NCI-H2107 treated with DMSO at 0.1 percent for 48 hours (cell line): ENCODE data around the gene IFRD1.

ENCODE experiments used
- DNase-seq: peaks from one replicate; lab custom pipeline; 2025; ENCODE audit not compliant: unreplicated experiment; lab: John Stamatoyannopoulos, UW

The IFRD1 gene, protein sequence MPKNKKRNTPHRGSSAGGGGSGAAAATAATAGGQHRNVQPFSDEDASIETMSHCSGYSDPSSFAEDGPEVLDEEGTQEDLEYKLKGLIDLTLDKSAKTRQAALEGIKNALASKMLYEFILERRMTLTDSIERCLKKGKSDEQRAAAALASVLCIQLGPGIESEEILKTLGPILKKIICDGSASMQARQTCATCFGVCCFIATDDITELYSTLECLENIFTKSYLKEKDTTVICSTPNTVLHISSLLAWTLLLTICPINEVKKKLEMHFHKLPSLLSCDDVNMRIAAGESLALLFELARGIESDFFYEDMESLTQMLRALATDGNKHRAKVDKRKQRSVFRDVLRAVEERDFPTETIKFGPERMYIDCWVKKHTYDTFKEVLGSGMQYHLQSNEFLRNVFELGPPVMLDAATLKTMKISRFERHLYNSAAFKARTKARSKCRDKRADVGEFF

DNA sequence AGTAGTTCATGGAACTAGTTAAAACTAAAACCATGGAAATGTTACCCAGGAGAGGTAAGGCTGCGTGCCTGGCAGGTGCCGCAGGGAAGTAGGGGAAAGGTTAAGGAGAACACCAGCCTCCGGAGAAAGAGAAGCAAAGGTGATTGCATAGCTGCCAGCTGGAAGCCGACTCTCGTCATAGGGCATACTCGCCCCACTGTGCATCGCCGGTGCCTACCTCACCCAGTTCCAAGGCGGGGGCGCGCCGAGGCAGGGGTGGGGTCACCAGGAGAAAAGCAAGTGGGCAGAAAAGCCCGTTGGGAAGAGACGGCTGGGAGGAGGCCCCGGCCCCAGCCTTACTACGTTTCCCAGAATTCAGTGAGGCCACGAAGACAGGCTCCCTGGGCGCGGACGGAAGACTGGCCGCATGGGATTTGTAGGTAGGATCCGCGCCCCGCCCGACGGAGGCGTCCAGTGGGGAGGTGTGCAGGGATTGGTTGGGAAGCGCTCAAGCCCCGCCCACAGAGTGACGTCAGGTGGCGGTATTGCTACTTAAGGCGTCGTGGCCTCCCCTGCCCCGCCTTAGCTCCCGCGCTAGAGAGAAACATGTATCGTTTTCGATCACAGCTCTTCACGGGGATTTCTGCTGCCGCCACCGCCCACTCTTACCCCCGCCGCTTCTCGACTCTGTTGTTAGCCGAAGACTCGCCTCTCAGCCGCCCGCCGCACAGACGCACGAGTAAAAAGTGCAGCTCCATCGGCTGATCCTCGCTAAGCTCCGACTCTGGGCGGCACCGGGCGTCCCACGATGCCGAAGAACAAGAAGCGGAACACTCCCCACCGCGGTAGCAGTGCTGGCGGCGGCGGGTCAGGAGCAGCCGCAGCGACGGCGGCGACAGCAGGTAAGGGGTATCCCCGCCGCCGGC lies at the start of gene IFRD1:
Gene IFRD1, plus strand, starts transcription at position 559 of the 905 bp plus-strand sequence. Its CDS starts 229 bp downstream, at position 788.
- peak; percentile 98 for DNase-seq

DNA sequence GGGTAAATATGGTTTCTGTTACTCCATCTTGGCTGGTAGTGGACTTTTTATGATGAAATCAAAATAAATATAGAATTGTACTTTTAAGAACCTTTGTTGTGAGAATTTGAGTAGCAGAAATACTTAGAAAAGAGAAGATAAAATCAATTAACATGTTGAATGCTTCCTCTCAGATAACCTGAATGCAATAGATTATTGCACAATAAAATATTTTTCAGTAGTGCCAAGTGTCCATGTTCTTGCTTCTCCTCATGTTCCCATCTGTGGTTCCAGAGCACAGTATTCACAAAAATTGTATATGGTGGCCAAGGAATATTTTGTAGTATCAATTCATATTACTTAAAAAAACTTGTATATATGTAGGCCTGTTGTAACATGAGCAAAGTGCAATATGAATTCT lies 45.9 kb upstream of the IFRD1 start:
- no peak for DNase-seq

DNA sequence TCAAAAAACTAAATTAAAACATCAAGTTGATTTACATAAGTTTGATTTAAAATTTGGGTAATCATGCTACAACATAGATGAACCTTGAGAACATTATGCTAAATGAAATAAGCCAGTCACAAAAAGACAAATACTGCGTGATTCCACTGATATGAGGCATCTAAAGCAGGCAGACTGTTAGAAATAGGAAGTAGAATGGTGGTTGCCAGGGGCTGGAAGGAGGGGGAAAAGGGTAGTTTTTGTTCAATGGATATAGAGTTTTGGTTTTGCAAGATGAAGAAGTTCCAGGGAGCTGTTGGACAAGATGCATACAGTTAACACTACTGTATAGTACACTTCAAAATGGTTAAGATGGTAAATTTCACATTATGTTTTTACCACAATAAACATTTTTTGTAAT lies 45.0 kb upstream of the IFRD1 start:
- no peak for DNase-seq

DNA sequence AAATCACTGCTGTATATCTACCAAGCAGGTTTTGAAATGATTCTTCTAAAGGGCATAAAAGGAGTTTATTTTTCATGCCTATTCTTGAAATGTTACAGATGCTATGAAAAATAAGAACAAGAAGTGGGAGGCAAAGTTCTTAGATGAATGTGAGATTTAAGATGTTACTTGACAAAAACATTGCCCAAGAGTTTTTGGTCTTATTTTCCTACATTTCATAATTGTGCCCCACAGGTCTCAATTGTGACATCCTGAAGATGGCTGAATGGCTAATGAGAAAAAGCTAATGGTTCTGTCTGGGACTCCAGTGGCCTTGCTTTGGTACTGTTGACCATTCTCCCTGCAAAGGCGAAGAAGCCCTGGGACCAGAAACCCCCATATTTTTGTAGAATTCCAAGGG lies 43.0 kb upstream of the IFRD1 start:
- no peak for DNase-seq

DNA sequence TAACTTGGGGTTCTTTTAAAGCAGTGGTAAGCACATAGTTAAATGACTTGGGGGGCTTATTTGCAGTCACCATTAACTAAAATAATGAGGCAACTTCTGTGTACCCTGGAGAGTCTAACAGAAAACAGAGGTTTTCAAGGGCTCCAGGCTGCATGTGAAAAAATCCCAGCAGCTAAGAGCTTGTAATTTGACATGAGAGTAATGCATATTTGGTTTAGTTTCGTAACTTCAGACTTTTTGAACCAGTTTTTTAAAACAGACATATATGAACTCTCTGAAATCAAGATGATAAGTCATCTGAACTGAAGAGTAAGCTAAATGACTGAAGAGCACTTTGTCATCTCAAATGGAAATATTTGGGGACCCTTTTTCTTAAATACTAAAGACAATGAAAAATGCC lies 40.2 kb upstream of the IFRD1 start:
- DNase-seq: no peak

DNA sequence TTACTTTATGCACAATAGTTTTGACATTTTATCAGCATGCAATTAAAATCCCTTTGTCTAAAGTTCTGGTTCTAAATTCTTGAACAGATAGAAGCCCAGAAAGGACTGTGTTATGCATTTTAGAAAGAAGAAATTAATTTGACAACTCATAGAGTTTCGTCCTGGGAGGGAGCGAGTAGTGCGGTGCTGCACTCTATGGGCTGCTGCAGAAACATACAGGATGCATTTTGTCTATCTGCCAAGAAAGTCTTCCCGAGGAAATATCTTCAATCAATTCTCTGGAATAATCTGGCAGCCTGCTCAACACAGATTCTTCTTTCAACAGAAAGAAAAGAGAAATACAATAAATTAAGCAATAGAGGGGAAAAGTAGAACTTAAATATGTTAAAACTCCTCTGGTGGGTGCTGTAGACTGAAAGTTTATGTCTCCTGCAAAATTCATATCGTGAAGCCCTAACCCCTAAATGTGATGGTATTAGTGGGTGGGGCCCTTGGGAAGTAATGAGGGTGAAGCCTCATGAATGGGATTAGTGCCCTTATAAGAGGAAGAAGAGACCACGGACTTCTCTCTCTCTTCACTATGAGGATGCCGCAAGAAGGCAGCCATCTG lies 39.0 kb upstream of the IFRD1 start:
- peak; percentile 23 for DNase-seq

DNA sequence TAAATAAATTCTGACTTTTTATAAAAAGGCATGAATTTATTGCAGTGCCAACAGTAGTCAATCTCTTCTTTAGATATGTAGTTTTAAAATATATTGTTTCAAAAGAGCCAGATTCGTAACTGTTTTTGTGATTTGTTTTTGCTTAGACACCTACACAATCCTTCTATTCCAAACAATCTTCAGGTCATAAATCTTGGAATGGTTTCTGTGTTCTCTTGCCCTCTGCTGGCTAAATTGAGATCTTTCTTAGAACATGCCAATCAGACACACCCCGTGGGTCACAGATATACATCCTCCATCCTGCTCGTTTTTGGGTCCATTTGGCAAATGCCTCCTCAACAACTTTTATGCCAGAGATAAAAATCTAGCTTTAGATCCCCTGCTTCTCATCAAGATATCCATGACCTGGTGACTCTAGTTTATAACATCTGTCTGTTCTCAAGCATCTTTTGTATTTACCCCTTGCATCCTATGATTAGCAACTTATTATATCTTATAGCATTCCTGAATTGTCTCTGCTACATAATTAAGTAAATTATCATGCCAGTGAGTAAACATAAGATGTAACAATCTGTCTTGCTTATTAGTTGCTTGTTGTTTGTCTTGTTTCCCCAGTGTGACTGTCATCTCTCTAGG lies 35.3 kb upstream of the IFRD1 start:
- peak; percentile 76 for DNase-seq

DNA sequence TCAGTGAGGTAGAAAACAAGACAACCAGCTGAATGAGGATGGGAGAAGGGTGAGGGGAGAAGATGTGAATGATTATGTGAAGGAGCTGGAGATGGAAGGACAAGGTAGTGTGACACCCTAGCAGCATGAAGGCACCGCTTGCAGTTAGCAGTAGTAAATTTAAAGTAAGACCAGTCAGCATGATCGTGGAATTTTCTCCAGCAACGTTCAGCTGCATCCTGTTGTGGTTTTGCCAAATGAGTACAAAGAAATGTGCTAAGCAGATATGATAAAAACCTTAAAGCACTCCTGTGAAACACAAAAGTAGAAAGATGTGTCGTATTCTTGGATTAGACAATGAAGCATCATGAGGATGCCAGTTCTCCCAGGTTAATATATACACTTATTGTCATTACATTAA lies 34.1 kb upstream of the IFRD1 start:
- DNase-seq: no peak

DNA sequence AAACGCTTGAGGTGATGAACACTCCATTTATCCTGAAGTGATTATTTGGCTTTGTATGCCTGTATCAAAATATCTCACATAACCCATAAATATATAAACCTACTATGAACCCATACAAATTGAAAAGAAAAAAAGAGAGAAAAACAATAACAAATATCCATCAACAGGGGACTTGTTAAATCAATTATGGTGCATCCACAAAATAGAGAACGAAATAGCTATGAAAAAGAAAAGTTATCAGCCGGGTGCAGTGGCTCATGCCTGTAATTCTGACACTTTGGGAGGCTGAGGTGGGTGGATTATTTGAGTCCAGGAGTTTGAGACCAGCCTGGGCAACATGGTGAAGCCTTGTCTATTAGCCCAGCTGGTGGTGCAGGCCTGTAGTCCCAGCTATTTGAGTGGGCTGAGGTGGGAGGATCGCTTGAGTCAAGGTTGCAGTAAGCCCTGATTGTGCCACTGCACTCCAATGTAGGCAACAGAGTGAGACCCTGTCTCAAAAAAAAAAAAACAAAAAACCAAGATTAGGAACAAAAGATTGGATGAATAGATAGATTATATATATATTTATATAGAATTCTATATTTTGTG lies 30.6 kb upstream of the IFRD1 start:
- no peak for DNase-seq

DNA sequence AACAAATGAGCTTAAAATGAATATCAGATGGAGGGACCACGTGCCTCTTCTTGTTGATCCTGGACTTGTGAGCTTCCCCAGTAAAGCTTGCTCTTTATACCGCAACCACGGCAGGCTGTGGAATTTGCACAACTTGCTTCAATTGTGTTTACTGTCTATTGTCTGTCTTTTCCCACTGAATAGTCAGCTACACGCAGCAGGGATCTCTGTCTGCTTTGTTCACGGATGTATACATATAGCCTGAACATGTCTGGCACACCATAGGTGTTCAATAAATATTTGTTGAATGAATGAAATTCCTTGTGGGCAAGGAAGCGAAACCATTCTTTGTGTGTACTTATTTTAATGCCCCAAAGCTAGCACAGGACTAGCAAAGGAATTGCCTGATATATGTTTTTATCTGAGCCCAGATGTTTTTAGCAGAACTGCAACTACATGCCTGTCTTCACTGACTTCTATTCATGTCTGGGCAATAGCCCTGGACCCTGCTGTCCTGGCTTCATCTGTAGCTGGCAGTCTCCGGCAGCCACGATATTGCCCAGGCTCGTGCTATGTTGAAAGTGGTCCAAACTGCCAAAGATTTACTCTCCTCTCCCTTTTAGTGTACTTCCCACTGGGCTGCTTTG lies 29.9 kb upstream of the IFRD1 start:
- DNase-seq: peak; percentile 21

DNA sequence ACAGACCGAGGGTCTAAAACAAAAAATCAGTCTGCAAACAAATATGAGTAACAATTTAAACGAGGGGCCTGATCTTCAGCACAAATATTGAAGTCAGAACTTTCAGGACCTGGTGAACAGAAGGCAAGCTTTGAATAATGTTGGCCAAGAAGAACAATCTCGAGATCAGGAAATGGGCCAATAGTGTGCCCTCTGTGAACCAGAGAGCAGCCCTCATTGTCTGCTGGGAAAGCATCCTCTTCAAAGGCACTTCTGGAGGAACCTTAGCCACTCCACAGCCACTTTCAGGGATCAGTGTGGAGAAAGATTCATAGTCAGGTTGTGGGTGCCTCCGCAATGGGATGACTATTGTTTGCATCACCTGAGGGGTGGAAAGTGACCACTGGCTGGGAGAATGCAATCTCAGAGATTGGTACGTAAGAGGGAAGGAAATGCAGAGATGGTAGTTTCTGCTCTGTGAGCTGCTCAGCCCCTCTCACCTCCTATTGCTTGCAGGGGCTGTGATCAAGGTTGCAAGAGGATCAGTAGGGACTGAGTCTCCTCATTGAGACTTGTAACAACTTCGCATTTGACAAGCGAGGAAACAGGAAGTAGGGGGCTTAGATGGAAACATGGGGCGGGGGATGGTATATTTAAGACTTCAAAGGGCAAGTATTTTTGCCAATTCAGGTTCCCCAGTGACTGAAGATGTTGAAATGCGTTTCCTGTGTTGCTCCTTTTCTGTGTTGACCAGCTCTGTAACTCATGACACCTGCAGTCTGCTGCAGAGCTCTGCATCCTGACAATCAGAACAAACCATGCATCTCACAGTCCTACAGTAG lies 28.4 kb upstream of the IFRD1 start:
- no peak for DNase-seq

DNA sequence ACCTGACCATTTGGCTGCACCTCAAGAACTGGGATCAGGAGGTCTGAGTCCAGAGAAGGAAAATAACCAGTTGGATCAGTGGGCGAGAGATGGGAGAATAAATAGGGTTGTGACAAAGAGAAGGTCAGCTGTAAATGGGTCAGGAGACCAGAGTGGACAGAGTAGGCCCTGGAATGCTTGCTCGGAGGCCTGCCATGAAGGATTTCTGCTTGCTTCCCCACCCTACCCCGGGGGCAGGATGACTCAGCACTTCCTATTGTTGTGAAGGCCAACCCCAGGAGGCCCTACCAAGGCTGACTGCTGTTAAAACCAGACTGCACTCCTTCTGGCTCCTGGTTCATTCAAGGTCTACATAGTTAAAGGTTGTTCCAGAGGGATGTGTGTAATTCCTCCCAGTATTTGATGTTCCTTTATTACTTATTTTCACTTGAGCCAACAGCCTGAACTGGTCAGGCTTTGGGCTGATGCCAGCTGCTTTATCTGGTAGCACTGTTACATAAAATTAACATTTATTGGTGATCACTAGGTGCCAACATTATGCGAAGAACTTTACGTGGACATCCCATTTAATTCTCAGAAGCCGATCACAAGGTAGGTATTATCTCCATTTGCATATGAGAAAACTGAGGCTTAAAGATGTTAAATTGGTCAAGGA lies 27.3 kb upstream of the IFRD1 start:
- peak; percentile 27 for DNase-seq

DNA sequence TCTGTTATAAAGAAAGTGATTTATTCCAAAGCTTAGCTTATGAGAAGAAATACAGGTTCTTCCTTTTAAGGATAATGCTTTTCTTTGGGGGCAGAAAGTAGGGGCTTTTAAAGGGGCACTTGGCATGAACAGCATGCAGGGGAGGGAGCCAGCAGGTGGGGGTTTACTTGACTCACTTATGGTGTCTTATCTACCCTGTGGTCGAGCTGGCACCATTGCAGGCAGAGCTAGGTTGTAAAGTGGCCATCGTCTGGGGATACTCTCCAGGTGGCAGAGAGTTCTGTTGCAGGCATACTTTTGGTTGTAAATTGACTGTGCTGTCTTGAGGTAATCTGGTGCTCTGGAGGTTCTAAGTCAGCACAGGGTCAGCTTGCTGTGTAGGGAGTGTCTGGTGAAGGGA lies 26.3 kb upstream of the IFRD1 start:
- no peak for DNase-seq

DNA sequence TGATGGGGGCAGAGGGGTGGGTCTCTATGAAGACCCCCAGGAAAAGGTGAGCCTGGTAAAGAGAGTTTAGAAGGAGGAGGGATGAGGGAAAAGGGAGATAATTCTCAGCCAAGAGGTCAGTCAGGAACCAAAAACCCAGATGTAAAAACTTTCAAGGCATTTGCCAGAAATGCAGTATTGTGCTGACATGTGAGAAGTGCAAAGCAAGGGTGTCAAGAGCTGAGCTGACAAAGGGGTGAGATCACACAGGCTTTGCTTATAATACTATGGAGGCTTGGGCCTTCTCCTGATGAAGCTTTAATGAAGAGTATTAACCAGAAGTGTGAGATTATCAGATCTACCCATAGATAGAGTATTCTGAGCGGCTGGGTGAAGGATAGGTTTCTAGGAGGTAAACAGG lies 22.3 kb upstream of the IFRD1 start:
- DNase-seq: no peak

DNA sequence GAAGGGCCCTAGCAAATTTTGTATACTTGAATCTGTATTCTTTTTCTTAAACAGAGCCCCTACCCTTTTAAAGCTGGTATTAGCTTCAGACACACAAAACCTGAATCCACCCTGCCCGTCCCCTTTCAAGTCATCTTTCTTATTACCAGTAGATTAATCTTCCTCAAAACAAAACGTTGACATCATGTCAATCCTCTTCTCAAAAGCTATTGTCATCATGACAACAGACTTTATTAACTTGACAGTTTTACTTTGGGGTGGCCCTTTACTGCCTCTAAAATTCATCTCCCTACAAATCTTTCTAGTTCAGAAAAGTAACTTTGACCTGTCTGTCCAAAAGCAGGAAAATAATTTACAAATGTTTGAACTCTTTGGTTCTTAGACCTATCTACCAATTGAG lies 21.5 kb upstream of the IFRD1 start:
- DNase-seq: no peak

DNA sequence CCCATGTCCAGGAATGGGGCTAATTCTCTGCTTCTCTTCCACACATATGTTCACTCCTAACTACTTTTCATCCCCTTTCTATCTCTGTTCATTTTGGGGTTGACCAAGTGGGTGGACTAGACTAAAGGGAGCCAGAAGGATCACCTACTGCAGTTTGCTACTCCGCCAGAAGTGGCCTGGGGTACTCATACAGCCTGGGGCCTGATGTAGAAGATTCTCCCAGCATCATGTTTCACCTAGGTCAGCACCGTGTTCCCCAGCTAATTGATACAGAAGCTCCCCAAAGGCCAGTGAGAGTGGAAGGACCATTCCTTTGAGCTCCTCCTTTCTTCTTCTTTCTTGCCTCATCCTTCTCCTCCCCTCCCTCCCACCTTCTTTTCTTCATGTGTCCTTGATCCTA lies 19.6 kb upstream of the IFRD1 start:
- no peak for DNase-seq

DNA sequence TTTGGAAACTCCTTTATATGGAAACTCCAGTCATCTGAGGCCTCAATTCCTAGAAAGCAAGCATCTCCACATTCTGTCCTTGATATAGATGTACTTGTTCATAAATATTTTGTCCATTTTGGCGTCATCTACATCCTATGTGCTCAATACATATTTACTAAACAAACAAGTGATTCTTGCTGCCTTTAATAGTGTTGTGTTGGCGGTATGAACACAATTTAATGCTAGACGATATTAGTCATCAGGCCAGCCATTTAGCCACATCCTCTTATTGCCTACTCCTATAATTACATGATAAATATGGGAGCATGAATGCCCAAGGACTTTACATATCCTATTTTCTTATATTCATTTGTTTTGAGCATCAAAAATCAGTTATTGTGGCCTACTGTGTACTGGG lies 18.5 kb upstream of the IFRD1 start:
- no peak for DNase-seq

DNA sequence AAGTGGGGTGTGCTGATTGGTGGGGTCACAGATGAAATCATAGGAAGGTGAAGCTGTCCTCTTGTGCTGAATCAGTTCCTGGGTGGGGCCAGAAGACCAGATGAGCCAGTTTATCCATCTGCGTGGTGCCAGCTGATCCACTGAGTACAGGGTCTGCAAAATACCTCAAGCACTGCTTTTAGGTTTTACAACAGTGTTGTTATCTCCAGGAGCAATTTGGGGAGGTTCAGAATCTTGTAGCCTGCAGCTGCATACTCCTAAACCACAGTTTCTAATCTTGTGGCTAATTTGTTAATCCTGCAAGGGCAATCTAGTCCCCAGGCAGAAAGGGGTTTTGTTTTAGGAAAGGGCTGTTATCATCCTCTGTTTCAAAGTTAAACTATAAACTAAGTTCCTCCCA lies 17.0 kb upstream of the IFRD1 start:
- DNase-seq: no peak

DNA sequence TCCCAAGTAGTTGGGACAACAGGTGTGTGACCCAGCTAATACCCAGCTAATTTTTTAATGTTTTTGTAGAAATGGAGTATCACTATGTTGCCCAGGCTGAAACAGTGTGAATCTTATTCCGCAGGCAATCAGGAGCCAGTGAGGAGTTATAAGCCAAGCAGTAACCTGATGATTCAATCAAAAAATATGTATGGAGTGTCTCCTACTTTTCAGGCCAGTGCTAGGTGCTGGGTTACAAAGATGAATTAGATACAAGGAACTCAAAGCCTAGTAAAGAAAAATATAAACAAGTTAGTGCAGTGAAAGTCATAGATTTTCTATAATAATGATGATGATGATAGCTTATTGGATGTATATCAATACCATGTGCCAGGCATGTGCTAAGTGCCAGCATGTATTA lies 13.2 kb upstream of the IFRD1 start:
- no peak for DNase-seq
